NCI-H226 (cell line): ENCODE measurements around the gene OPN1MW3.
"Not testable (repeated sequence)": the region's sequence is repeated elsewhere in the genome, so short reads cannot be mapped to it uniquely, and the experiment has no call there.

Source experiments
- DNase-seq: peaks from one replicate; pipeline ENCODE4 v3.0.0-alpha.2; 2015

OPN1MW3 gene

GRCh38 chrX:154298312-154298711 lies 40.9 kb downstream of the OPN1MW3 start:
- no peak for DNase-seq

DNA sequence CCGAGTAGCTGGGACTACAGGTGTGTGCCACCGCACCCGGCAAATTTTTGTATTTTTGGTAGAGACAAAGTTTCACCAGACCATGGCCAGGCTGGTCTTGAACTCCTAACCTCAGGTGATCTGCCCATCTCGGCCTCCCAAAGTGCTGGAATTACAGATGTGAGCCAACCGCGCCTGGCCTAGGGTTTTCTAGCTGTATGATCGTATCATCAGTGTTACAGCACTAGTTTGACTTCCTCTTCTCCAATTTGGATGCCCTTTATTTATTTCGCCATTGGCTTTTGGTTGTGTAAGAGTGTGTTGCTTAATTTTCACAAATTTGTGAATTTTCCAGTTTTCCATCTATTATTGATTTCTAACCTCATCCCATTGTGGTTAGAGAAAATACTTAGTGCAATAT lies 43.4 kb downstream of the OPN1MW3 start:
- no peak for DNase-seq

DNA sequence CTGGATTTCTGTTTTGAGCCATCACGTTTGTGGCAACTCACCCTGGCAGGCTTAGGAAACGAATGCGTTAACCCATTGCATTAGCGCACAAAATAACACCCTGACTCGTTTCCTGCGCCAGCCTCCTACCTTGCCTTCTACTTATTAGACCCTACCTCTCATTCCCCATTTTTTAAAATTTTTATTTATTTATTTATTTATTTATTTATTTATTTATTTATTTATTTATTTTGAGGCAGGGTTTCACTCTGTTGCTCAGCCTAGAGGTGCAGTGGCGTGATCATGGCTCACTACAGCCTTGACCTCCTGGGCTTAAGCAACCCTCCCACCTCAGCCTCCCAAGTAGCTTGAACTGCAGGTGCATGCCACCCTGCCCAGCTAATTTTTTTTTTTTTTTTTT lies 45.6 kb downstream of the OPN1MW3 start:
- not testable (repeated sequence) for DNase-seq

- DNase-seq: no peak
Measured at GRCh38 chrX:154303476-154303875, 46.1 kb downstream of the OPN1MW3 start.

DNA sequence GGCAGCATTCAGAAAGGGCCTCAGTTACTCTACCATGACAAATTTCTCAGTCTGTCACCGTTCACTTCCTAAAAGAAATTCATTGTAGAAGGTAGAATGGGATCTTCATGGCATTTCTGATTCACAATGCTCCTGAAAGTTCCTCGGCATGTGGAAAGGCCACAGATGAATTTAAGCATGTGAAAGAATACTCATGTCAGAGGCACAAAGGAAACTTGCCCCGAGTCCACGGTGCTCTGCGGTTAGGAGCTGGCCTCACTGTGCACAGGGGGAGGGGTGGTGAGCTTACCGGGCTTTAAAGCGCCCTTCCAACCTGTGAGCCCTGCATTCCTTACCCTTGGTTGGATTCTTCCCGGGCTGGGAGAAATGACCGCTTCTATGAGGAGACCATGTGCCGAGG lies 47.5 kb downstream of the OPN1MW3 start:
- no peak for DNase-seq

DNA sequence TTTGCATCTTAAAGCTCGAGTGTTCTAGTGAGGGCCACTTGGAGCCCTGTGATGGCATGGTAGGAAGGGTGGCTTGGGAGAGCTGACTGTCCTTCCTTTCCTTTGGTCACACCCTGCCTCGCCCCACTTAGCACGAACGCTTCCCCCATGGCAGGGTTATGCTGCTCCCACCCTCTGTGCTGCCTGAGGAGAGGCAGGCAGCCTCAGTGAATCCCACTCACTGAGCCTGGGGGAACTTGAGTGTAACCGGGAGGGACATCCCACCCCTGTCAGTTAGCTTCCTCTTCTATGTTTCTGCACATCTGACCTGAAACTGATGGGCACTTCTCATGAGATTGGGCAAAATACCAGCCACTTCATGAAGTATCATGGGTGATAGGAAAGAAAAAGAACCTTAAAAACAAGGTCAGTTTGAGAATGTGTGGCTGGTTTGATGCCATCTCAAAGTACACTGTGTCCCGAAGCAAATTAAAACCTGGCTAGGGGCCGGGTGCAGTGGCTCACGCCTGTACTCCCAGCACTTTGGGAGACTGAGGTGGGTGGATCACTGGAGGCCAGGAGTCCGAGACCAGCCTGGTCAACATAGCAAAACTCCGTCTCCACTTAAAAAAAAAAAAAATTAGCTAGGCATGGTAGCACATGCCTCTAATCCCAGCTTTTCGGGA lies 48.3 kb downstream of the OPN1MW3 start:
- DNase-seq: no peak

GRCh38 chrX:154307202-154307601 lies 49.8 kb downstream of the OPN1MW3 start:
- DNase-seq: no peak

DNA sequence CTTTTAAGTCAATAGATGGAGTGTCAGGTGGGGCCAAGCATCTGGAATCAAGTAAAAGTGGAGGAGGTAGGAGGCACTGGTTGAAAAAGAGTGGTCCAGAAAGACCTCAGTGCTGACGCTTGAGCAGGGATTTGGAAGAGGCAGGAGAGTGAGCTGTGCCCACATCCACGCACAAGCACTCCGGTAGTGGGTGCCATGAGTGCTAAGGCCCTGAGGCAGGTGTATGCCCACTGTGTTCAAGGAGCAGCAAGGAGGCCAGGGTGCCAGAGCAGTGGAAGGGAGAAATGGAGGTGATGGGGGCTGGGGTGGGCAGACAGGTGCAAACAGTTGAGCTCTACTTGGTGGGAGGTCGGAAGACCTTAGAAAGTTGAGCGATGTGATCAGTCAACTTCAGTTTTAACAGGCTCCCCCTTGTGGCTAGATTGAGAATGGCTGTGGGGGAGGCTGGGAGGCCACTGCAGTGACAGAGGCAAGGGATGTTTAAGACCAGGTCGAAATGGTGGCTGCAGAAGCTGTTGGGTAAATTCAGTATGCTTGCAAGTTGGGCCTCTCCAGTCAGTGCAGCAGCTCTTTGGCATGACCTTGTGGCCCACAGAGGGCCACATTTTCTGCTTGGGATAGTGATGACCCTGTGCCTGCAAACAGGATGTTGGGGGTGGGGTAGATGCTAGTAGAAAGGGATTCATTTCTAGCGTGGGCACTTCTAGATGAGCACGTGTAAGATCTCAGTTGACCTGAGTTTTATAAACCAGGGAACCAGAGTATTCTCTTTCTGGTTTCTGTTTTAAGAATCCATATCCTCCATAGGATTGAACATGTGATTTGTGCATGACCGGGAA lies 50.9 kb downstream of the OPN1MW3 start:
- DNase-seq: peak; percentile 4

DNA sequence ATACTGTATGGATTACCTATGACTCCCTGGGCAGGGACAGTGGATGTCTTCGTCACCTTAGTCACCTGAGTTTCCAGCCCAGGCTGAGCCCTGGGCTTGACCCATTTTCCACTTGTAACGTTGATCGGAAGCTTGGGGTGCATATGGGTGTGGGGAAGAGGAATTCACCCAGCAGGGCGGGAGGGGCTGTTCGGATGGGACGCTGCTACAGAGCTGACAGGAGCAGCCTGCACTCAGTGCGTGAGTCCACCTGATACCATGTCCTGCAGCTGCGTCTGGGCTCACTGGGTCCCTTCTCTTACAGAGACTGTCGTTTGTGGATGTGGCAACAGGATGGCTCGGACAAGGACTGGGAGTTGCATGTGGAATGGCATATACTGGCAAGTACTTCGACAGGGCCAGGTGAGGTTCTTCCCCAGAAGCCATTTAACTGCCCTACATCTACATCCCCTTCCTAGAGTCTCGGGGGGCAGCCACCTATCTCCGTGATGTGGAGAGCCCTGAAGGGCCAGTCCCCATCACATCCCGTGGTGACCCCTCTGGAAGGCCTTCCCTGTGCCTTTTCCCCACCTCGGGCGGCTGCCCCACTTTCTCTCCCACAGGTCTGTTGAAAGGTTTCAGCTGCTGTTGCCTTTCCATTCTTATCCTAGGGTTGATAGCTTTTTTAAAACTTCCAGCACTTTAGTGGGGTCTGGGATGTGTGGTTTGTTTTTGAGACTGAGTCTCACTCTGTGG lies 51.8 kb downstream of the OPN1MW3 start:
- no peak for DNase-seq

DNA sequence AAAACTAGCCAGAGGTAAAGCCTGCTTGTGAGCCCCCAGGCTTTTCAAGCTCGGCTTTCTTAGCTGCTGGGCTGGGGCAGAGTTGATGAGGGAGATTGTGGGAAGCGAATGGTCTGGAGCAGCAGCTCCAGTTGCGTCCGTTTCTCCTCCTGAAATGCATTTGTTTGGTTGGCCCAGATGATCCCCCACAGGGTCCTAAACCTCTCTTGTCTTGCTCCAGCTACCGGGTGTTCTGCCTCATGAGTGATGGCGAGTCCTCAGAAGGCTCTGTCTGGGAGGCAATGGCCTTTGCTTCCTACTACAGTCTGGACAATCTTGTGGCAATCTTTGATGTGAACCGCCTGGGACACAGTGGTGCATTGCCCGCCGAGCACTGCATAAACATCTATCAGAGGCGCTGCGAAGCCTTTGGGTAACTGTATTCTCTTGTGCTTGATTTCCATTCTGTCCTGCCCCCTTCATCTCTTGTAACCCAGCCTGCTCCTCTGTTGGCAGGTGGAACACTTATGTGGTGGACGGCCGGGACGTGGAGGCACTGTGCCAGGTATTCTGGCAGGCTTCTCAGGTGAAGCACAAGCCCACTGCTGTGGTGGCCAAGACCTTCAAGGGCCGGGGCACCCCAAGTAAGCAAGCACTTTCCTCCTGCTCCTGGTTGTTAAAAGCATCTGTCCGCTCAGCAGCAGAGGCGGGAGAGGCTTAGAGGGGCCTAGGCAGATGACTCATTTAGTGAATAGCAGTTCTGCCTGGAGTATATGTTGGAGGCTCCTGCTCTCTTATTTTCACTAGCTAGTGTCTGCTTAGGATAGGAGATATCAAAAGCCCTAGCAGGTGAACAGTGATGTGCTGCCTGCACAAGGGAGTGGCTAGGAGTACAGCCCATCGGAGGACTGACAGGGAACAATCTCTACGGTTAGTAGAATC lies 53.5 kb downstream of the OPN1MW3 start:
- no peak for DNase-seq

DNA sequence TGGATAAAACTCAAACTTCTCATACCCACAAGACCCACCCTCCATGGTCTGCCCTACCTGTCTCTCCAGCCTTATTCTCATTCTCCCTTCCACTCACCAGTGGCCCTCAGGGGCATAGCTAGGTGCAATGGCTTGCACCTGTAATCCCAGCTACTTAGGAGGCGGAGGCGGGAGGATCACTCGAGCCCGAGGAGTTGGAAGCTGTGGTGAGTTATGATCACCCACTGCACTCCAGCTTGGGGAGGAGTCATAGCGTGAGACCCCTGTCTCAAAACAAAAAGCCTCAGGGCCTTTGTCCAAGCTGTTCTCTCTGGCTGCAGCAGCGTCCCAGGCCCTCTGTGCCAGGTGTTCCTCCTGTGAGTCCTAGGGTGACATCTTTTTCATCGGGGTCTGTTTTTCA lies 54.7 kb downstream of the OPN1MW3 start:
- no peak for DNase-seq

- DNase-seq: no peak
Measured at GRCh38 chrX:154313147-154313546, 55.8 kb downstream of the OPN1MW3 start.

DNA sequence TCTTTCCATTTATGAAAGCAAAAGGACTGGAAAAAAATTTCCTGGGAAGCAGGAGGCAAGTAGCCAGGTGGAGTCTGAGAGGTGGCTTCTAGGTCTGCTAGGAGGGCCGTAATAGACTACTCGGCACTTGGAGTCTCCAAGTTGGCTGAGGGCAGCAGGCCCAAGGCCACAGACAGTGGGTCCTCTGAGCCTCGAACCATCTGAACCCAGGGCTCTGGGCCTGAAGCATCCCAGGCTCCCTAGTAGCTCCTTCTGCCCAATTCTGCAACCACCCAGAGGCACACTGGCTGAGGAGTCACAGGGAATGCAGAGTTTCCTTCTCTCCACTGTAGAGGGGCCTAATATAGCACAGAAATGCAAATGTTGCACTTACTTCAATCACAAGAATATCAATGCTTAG lies 58.0 kb downstream of the OPN1MW3 start:
- DNase-seq: no peak

DNA sequence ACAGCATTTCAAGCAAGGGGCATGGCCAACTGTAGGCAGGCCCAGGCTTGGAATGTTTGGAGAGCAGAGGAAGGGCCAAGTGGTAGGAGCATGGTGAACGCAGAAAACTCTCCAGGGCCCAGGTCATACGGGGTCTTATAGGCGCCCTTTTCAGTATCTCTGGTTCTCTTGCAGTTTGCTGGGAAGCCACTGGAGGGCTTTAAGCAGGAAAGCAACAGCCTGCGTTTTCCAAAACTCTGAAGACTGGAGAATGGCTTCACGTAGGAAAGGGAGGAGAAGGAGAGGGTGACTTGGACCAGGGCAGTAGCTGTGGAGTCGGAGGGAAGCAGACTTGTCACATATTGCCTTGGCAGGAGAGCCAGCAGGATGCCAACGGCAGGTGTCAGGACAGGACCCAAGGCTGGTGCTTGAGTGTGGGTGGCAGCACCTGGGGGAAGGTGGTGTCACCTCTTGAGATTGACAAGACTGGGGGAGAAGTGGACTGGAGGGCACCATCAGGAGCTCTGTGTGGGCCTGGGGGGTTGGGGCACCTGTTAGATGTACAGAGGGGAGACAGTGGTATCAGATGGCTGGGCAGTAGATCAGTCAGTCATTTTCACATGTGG lies 60.1 kb downstream of the OPN1MW3 start:
- no peak for DNase-seq

- DNase-seq: no peak
Measured at GRCh38 chrX:154320406-154320805, 63.0 kb downstream of the OPN1MW3 start.
